HG02970 (cell line): ENCODE measurements around the gene DIS3L2.

Experiments used
- ATAC-seq: cut with Tn5 transposase; IDR thresholded peaks from one replicate; pipeline ENCODE4 v1.9.1; 2021; ENCODE audit warnings: mild to moderate bottlenecking, moderate library complexity, moderate number of reproducible peaks; ENCODE audit not compliant: unreplicated experiment, low FRiP score

Gene DIS3L2

DNA sequence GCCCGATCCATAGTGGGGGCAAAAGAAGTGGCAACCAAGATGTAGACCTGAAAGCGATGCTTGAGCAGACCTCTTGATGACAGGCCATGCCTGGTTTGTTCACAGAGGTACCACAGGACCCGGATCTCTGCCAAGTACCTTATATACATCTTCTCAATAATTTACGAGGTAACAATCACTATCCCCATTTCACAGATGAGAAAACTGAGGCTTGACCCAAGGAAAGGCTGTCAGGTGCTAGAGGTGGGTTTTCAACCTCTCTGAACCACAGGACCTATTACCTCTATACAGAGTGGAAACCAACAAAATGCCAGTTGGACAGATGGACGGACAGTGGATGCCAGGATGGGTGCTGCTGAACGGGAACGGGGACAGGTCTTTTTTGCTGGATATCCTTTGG lies 13.8 kb upstream of the DIS3L2 start:
- ATAC-seq = no peak

GRCh38 chr2:231951452-231952035 lies 10.0 kb upstream of the DIS3L2 start:
- ATAC-seq = no peak

- no peak for ATAC-seq
Observed at GRCh38 chr2:231955758-231956472, 5.6 kb upstream of the DIS3L2 start.

DNA sequence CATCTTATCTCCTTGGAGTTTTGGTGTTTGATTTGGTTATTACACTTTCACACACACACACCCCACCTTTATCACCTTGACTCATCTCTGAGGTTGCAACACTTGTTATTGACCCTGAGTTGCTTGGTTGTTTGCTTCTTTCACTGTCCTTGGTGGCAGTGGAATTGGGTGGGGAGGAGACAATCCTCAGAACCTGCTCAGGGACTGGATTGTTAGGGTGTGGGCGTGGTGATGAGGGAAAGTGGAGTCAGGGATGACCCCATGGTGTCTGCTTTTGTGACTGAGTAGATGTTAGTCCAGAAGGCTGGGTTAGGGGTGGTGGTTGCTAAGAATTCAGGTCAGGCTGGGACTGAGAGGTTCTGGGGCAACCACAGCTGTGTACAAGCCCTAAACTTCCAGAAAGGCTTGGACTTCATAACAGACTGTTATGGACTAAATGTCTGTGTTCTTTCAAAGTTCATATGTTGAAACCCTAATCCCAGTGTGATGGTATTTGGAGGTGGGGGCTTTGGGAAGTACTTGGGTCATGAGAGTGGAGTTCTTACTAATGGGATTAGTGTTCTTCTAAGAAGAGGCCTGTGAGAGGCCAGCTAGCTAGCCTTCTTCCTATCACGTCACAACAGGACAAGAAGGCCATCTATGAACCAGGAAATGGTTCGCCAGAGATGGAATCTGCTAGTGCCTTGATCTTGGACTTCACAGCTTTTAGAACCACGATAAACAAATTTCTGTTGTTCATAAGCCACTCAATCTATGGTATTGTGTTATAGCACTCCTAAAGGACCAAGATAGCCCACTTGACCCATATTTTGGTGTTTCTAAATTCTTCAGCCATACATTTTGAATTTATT lies 3.4 kb upstream of the DIS3L2 start:
- no peak for ATAC-seq

DNA sequence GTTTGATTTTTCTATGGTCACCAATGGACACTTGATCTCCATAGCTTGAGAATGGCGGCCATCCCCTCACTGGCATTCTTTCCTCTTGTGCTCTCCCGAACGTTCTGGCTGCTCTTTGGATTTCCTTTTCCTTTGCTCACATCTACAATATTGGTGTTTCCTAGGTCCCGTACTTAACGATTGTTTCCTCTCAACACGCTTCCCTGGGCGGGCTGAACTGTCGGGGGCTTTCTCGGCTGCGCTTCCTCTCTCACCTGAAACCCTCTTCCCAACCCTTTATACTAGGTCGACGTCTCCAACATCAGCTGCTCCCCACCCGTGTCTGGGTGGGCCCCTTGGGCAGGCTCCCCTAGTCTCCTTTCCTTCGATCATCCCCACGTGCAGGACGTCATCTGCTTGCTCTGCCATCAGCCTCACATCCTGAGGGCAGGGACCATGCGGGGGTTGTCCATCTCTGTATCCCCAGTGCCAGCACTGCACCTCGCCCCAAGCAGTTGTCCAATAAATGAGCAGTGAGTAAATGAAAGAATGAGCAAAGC lies 634 bp upstream of the DIS3L2 start:
- no peak for ATAC-seq

GRCh38 chr2:231965102-231965501 lies 3.6 kb downstream of the DIS3L2 start:
- ATAC-seq = no peak

- no peak for ATAC-seq
Observed at GRCh38 chr2:231966886-231967285, 5.4 kb downstream of the DIS3L2 start.

DNA sequence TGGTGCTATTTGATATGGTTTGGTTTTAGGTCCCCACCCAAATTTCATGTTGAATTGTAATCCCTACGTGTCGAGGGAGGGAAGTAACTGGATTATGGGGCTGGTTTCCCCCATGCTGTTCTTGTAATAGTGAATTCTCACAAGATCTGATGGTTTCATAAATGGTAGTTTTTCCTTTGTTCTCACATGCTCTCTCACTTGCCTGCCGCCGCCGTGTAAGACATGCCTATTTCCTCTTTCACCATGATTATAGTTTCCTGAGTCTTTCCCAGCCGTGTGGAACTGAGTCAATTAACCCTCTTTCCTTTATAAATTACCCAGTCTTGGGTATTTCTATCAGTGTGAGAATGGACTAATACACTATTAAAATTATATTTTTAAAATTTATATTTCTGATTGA lies 7.3 kb downstream of the DIS3L2 start:
- ATAC-seq = no peak

- ATAC-seq = no peak
Observed at GRCh38 chr2:231970461-231970860, 8.9 kb downstream of the DIS3L2 start.

- no peak for ATAC-seq
Observed at GRCh38 chr2:231975001-231975400, 13.5 kb downstream of the DIS3L2 start.

DNA sequence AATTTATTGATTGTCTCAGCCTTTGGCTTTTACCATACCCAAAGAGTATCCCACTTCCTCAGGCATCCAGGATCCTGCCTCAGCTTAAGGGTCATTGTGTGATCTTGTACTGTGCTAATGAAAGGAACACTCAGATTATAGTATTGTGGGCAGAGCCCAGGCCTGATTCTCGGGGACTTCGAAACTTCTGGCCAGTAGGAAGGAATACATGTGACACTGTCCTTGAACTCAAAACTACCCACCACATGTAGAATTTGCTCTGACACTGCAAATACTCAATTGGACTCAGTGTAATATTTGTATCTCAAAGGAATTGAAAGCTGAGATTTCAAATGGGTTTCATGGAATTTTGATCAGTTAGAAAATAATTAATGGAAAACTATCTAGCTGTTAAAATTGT lies 15.9 kb downstream of the DIS3L2 start:
- no peak for ATAC-seq

- no peak for ATAC-seq
Observed at GRCh38 chr2:231984992-231985391, 23.5 kb downstream of the DIS3L2 start.

GRCh38 chr2:231985823-231986261 lies 24.3 kb downstream of the DIS3L2 start:
- no peak for ATAC-seq

- no peak for ATAC-seq
Observed at GRCh38 chr2:231987124-231987727, 25.7 kb downstream of the DIS3L2 start.

- ATAC-seq = no peak
Observed at GRCh38 chr2:231988179-231988866, 26.8 kb downstream of the DIS3L2 start.

- ATAC-seq = no peak
Observed at GRCh38 chr2:231991664-231992063, 30.2 kb downstream of the DIS3L2 start.

DNA sequence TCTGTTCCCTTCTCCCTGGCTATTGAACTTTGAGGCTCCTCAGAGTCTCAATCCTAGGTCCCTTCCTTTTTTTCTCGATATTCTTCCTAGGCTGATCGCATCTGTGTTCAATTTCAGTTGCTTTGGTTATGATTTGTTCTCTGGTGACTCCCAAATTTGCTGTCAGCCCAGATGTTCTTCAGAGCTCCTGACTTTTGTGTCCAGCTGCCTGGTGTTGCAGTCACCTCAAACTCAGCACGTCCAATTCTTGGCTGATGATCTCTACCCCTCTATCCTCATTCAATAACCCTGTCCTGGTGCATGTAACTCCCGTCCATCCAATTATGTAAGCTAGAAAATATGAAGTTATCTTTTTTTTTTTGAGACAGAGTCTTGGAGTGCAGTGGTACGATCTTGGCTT lies 31.4 kb downstream of the DIS3L2 start:
- ATAC-seq = no peak

DNA sequence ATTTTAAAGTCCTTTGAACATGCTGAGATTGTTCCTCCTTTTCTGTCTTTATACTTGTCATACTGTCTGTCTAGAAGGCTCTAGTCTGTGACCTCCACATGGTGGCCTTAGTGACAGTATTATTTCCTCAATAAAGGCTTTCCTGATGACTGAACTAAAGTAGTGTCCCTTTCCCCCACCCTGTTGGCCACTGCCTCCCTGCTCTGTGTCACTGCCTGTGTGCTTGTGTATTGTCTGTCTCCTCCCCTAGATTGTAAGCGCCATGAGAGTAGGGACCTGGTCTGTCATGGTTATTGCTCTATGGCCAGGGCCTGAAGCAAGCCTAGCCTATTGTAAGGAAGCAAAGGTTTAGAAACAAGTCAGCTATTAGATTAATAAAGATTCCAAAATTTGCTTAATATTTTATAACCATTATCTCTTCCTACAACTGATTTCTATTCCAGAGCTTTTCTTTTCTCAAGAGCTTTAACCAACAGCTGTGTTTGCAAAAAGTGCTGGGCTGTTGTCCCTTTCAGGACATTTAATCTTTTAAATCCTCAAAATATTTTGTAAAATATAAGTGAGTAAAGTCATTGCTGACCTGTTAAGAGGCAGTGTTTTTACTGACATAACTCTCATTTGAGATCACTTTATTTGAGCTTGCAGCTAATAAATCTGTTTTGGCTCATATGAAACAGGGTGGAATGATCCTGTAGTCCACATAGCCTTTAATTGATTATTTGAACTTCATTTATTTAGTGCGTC lies 35.5 kb downstream of the DIS3L2 start:
- ATAC-seq = no peak

DNA sequence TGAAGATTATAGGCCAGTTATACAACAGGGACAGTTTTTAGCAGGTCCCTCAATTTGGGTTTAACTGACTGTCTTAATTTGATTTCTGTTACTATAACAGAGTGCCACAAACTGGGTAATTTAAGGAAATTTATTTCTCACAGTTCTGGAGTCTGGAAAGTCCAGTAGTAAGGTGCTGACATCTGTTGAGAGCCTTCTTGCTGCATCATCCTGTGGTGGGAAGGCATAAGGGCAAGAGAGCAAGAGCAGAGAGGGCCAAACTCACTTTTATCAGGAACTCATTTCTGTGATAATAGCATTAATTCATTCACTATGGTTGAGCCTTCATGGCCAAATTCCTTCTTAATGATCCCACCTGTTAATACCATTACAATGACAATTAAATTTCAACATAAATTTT lies 36.5 kb downstream of the DIS3L2 start:
- ATAC-seq = no peak

DNA sequence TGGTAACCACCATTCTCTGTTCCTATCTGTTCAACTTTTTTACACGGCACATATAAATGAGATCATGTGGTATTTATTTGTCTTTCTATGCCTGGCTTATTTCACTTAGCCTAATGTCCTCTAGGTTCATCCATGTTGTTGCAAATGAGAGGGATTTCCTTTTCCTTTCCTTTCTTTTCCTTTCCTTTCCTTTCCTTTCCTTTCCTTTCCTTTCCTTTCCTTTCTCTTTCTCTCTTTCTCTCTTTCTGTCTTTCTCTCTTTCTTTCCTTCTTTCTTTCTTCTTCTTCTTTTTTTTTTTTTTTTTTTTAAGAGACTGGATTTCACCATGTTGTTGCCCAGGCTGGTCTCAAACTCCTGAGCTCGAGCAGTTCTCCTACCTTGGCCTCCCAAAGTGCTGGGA lies 38.9 kb downstream of the DIS3L2 start:
- no peak for ATAC-seq
